PFSK-1 (cell line): Measurements from ENCODE around the gene TJAP1.

Experiments
- FOXP2 ChIP-seq: optimal IDR thresholded peaks from 2 replicates; pipeline ENCODE3; 2011; ENCODE audit warnings: borderline replicate concordance, control low read depth, inconsistent platforms; ENCODE audit not compliant: insufficient read depth; ENCODE audit errors: extremely low read length, extremely low read depth
- SIN3A ChIP-seq: IDR thresholded peaks from 2 replicates; pipeline ENCODE4 v1.6.1; 2012; ENCODE audit warnings: mild to moderate bottlenecking, low read length, moderate library complexity, borderline replicate concordance; ENCODE audit not compliant: insufficient read depth

- TF ChIP-seq SIN3A: no peak
- no peak for TF ChIP-seq FOXP2
Observed at GRCh38 chr6:43436577-43437282, 40.6 kb upstream of the TJAP1 start.
